ENCODE measurements around the gene UBE2E1. TPM values are rescaled to one million over a fixed set of nuclear protein-coding genes. Genes with fewer than 3 reads are reported as not detected.

UBE2E1 gene
- total and polyA plus RNA-seq, 2 donors (not counting 1 experiment from before 2014, with no cell fraction given) = 129 to 174 TPM

DNA sequence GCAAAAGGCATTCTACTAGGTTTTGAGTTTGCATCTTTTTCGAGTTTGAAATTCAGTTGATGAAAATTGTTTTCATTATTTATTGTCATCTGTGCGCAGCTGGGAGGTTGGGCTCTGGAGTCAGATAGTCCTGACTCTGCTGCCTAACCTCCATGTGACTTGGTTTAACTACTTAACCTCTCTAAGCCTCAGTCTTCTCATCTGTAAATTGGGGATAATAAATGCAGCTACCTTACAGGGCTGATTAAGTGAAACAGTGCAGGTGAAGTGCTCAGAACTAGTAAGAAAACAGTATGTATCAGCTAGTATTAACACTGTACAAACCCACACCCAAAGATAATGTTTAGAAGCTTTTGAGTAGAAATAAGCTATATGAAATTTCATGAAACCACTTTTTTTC is 14.1 kb upstream of the UBE2E1 start:
- TF ChIP-seq, protein P1, sequence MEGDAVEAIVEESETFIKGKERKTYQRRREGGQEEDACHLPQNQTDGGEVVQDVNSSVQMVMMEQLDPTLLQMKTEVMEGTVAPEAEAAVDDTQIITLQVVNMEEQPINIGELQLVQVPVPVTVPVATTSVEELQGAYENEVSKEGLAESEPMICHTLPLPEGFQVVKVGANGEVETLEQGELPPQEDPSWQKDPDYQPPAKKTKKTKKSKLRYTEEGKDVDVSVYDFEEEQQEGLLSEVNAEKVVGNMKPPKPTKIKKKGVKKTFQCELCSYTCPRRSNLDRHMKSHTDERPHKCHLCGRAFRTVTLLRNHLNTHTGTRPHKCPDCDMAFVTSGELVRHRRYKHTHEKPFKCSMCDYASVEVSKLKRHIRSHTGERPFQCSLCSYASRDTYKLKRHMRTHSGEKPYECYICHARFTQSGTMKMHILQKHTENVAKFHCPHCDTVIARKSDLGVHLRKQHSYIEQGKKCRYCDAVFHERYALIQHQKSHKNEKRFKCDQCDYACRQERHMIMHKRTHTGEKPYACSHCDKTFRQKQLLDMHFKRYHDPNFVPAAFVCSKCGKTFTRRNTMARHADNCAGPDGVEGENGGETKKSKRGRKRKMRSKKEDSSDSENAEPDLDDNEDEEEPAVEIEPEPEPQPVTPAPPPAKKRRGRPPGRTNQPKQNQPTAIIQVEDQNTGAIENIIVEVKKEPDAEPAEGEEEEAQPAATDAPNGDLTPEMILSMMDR (conservative IDR thresholded peaks at IDR 0.05 in 1 of 2, IDR thresholded peaks at IDR 0.05 in 1 of 2; ENCODE audit: low read depth in 1 of 2, low read length in 2 of 2) = no peak
- no peak for TF ChIP-seq EZH2 (IDR thresholded peaks at IDR 0.05; ENCODE audit: low read length, missing control alignments)
- no peaks in the 10 kb centered on the region for H3K4me1 ChIP-seq (ENCODE audit: control insufficient read depth, extremely low read depth, insufficient read depth, low read length)
- H3K27me3 ChIP-seq (ENCODE audit: control insufficient read depth, insufficient read depth, low read length) = no peaks in the 10 kb centered on the region
- no peak overlapping the region for H3K4me3 ChIP-seq (replicated peaks in 1 of 4; ENCODE audit: control extremely low read depth in 1 of 4, insufficient read depth in 1 of 4, low read depth in 3 of 4, low read length in 4 of 4)
- no peaks in the 10 kb centered on the region for H4K20me1 ChIP-seq (ENCODE audit: control insufficient read depth, extremely low read depth, insufficient read depth, low read length)
- H3K9me3 ChIP-seq (ENCODE audit: control insufficient read depth, insufficient read depth, low read depth, low read length) = no peaks in the 10 kb centered on the region
- H3K79me2 ChIP-seq (ENCODE audit: control insufficient read depth, insufficient read depth, low read length) = no peaks in the 10 kb centered on the region
- no peak overlapping the region for H2AFZ ChIP-seq (ENCODE audit: low read length)
- DNase-seq (ENCODE audit: low read depth in 2 of 2) = no peak
- no peak overlapping the region for H3K4me2 ChIP-seq (ENCODE audit: extremely low read depth, insufficient read depth, low read length)
- H3K36me3 ChIP-seq (ENCODE audit: control insufficient read depth, insufficient read depth, low read length) = no peaks in the 10 kb centered on the region
- no peak overlapping the region for H3K27ac ChIP-seq (ENCODE audit: insufficient read depth, low read length)
- H3K9ac ChIP-seq (ENCODE audit: insufficient read depth, low read length) = no peak overlapping the region

DNA sequence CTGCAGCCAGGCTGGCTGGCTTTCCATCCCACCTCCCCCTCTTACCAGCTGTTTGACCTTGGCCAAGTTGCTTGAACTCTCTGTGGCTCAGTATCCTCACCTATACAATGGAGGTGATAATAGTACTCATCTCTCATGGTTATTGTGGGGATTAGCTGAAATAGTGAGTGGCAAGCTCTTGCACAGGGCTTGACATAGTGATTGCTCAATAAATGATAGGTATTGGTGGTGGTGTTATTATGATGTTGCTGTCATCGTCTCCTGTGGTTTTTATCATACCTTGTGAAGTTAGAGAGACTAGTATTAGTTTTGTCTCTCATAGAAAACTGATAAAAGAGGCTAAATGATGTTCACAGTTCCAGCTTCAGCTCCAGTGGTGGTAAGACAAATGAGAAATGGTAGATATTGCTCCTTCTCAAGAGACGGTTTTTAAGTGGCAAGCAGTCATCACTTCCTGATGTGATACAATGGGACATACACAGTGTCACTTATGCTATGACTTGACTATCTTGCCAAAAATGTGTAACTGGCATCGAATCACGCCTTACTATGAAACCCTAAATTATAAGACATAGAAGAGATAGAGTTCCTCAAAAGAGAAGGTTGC is 12.1 kb upstream of the UBE2E1 start:
- H3K36me3 ChIP-seq (ENCODE audit: control insufficient read depth, insufficient read depth, low read length) = no peaks in the 10 kb centered on the region
- no peaks in the 10 kb centered on the region for H4K20me1 ChIP-seq (ENCODE audit: control insufficient read depth, extremely low read depth, insufficient read depth, low read length)
- no peak for TF ChIP-seq EZH2 (IDR thresholded peaks at IDR 0.05; ENCODE audit: low read length, missing control alignments)
- H3K4me2 ChIP-seq (ENCODE audit: extremely low read depth, insufficient read depth, low read length) = no peak overlapping the region
- H3K4me1 ChIP-seq (ENCODE audit: control insufficient read depth, extremely low read depth, insufficient read depth, low read length) = no peaks in the 10 kb centered on the region
- no peak for DNase-seq (ENCODE audit: low read depth in 2 of 2)
- no peak overlapping the region for H3K9ac ChIP-seq (ENCODE audit: insufficient read depth, low read length)
- H3K79me2 ChIP-seq (ENCODE audit: control insufficient read depth, insufficient read depth, low read length) = no peaks in the 10 kb centered on the region
- no peak overlapping the region for H3K4me3 ChIP-seq (replicated peaks in 1 of 4; ENCODE audit: control extremely low read depth in 1 of 4, insufficient read depth in 1 of 4, low read depth in 3 of 4, low read length in 4 of 4)
- no peaks in the 10 kb centered on the region for H3K27me3 ChIP-seq (ENCODE audit: control insufficient read depth, insufficient read depth, low read length)
- no peak overlapping the region for H3K27ac ChIP-seq (ENCODE audit: insufficient read depth, low read length)
- H2AFZ ChIP-seq (ENCODE audit: low read length) = no peak overlapping the region
- no peaks in the 10 kb centered on the region for H3K9me3 ChIP-seq (ENCODE audit: control insufficient read depth, insufficient read depth, low read depth, low read length)

DNA sequence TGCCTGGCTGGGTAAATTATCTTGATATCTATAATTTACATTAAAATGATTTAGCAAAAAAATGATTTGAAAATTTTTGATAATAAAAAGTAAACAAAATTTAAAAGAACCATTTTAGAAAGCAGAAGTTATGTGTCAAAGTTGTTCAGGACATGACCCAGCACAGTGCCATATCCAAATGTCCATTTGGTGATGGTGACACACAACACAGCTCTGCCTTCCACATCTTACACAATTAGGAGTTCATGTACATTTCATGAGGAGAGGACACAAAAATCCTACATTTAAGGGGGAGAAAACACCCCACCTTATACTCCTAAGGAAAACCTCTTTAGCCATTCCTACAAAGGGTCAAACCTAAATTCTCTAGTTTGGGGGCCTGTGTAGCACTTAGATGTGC is 10.7 kb upstream of the UBE2E1 start:
- no peak overlapping the region for H3K4me3 ChIP-seq (replicated peaks in 1 of 4; ENCODE audit: control extremely low read depth in 1 of 4, insufficient read depth in 1 of 4, low read depth in 3 of 4, low read length in 4 of 4)
- no peak overlapping the region for H3K9ac ChIP-seq (ENCODE audit: insufficient read depth, low read length)
- H3K79me2 ChIP-seq (ENCODE audit: control insufficient read depth, insufficient read depth, low read length) = no peaks in the 10 kb centered on the region
- no peak overlapping the region for H3K4me2 ChIP-seq (ENCODE audit: extremely low read depth, insufficient read depth, low read length)
- no peaks in the 10 kb centered on the region for H4K20me1 ChIP-seq (ENCODE audit: control insufficient read depth, extremely low read depth, insufficient read depth, low read length)
- H3K4me1 ChIP-seq (ENCODE audit: control insufficient read depth, extremely low read depth, insufficient read depth, low read length) = no peaks in the 10 kb centered on the region
- no peaks in the 10 kb centered on the region for H3K36me3 ChIP-seq (ENCODE audit: control insufficient read depth, insufficient read depth, low read length)
- H3K9me3 ChIP-seq (ENCODE audit: control insufficient read depth, insufficient read depth, low read depth, low read length) = no peaks in the 10 kb centered on the region
- H3K27ac ChIP-seq (ENCODE audit: insufficient read depth, low read length) = no peak overlapping the region
- H2AFZ ChIP-seq (ENCODE audit: low read length) = no peak overlapping the region
- H3K27me3 ChIP-seq (ENCODE audit: control insufficient read depth, insufficient read depth, low read length) = no peaks in the 10 kb centered on the region
- TF ChIP-seq EZH2 (IDR thresholded peaks at IDR 0.05; ENCODE audit: low read length, missing control alignments) = no peak
- TF ChIP-seq, protein P1 (conservative IDR thresholded peaks at IDR 0.05 in 1 of 2, IDR thresholded peaks at IDR 0.05 in 1 of 2; ENCODE audit: low read depth in 1 of 2, low read length in 2 of 2) = no peak
- DNase-seq (ENCODE audit: low read depth in 2 of 2) = no peak

Measured in fibroblast of lung (primary cell).